Mesodermal cell (in vitro differentiated cells): ENCODE measurements around the gene SIM2.

Source experiments
- H3K27ac ChIP-seq: 2 replicates; pipeline ENCODE4 v1.7.0; 2013; ENCODE audit warnings: mild to moderate bottlenecking, low read depth, low read length, moderate library complexity; ENCODE audit not compliant: severe bottlenecking
- H3K36me3 ChIP-seq: 2 replicates; pipeline ENCODE4 v1.7.1; 2013; ENCODE audit warnings: mild to moderate bottlenecking, low read length, moderate library complexity; ENCODE audit not compliant: control insufficient read depth, insufficient read depth
- H3K4me1 ChIP-seq: one replicate; pipeline ENCODE4 v1.7.1; 2013; ENCODE audit warnings: mild to moderate bottlenecking, low read length; ENCODE audit not compliant: insufficient read depth, control insufficient read depth, poor library complexity, severe bottlenecking
- H3K4me3 ChIP-seq: 2 replicates; pipeline ENCODE4 v1.7.0; 2013; ENCODE audit warnings: low read length, control low read depth, mild to moderate bottlenecking; ENCODE audit not compliant: insufficient read depth, poor library complexity, severe bottlenecking; ENCODE audit errors: extremely low read depth
- H3K9me3 ChIP-seq: 2 replicates; pipeline ENCODE4 v1.7.1; 2013; ENCODE audit warnings: mild to moderate bottlenecking, low read length, moderate library complexity; ENCODE audit not compliant: control insufficient read depth
- WGBS, 2 experiments: methylation state at CpG; one replicate each; pipeline ENCODE4 v1.1.5; 2013; ENCODE audit warnings: missing lambda C conversion rate in 2 of 2; ENCODE audit not compliant: insufficient coverage in 2 of 2; 5-methylcytosine and 5-hydroxymethylcytosine counted together

SIM2 gene

GRCh38 chr21:36695671-36696389, 3.1 kb upstream of the SIM2 start:
- Histone ChIP-seq H3K4me1 (peaks cover 38% of the 10 kb centered on the region), H3K4me3 (no peak overlapping the region)
- WGBS, 2 experiments: 1% methylated on average over 37 to 43 of the region's 44 CpGs

GRCh38 chr21:36696390-36697059, 2.4 kb upstream of the SIM2 start:
- Histone ChIP-seq H3K36me3 (no peaks in the 10 kb centered on the region), H3K27ac (no peak overlapping the region), H3K9me3 (no peaks in the 10 kb centered on the region), H3K4me1 (peaks cover 40% of the 10 kb centered on the region), H3K4me3 (no peak overlapping the region)
- WGBS, 2 experiments: 4 to 5% methylated on average over 20 to 24 of the region's 39 CpGs

More at GRCh38 chr21:36695671-36696389, 3.1 kb upstream of the SIM2 start:
- Histone ChIP-seq H3K27ac (no peak overlapping the region), H3K36me3 (no peaks in the 10 kb centered on the region), H3K9me3 (no peaks in the 10 kb centered on the region)

GRCh38 chr21:36697060-36697850, 1.7 kb upstream of the SIM2 start:
- Histone ChIP-seq H3K4me3 (no peak overlapping the region), H3K4me1 (peaks cover 40% of the 10 kb centered on the region), H3K36me3 (no peaks in the 10 kb centered on the region), H3K9me3 (no peaks in the 10 kb centered on the region), H3K27ac (no peak overlapping the region)
- 2% methylated on average over 50 to 55 of the region's 58 CpGs for WGBS, 2 experiments

- Histone ChIP-seq H3K36me3 (no peaks in the 10 kb centered on the region), H3K4me3 (peak overlapping the region; percentile 33), H3K4me1 (peaks cover 44% of the 10 kb centered on the region), H3K27ac (no peak overlapping the region), H3K9me3 (no peaks in the 10 kb centered on the region)
- WGBS, 2 experiments: 2% methylated on average over 31 to 33 of the region's 33 CpGs
Observed at GRCh38 chr21:36697851-36698384, 997 bp upstream of the SIM2 start.

GRCh38 chr21:36698385-36698980, 432 bp upstream of the SIM2 start:
- Histone ChIP-seq H3K4me3 (peak overlapping the region; percentile 33), H3K9me3 (no peaks in the 10 kb centered on the region), H3K4me1 (peaks cover 42% of the 10 kb centered on the region), H3K27ac (no peak overlapping the region), H3K36me3 (no peaks in the 10 kb centered on the region)
- 0 to 1% methylated on average over 31 to 41 of the region's 62 CpGs for WGBS, 2 experiments

- Histone ChIP-seq H3K27ac (no peak overlapping the region), H3K36me3 (no peaks in the 10 kb centered on the region), H3K4me3 (peak overlapping the region; percentile 35), H3K9me3 (no peaks in the 10 kb centered on the region), H3K4me1 (peaks cover 37% of the 10 kb centered on the region)
- WGBS, 2 experiments: 1 to 2% methylated on average over 48 to 54 of the region's 67 CpGs
Observed at GRCh38 chr21:36699546-36700294, 805 bp downstream of the SIM2 start.

- H3K4me1 ChIP-seq: peaks cover 42% of the 10 kb centered on the region
- H3K36me3 ChIP-seq: no peaks in the 10 kb centered on the region
- 1 to 3% methylated on average over 26 to 29 of the region's 30 CpGs for WGBS, 2 experiments
- H3K4me3 ChIP-seq: peak overlapping the region; percentile 35
- no peaks in the 10 kb centered on the region for H3K9me3 ChIP-seq
- H3K27ac ChIP-seq: no peak overlapping the region
Observed at GRCh38 chr21:36700295-36700970, 1.5 kb downstream of the SIM2 start.

- 1% methylated on average over 58 to 65 of the region's 65 CpGs for WGBS, 2 experiments
- Histone ChIP-seq H3K4me3 (peak overlapping the region; percentile 35), H3K27ac (no peak overlapping the region), H3K36me3 (no peaks in the 10 kb centered on the region), H3K9me3 (no peaks in the 10 kb centered on the region), H3K4me1 (peaks cover 40% of the 10 kb centered on the region)
Observed at GRCh38 chr21:36700971-36701755, 2.2 kb downstream of the SIM2 start.
